Subcutaneous adipose tissue (tissue), 4 donors: ENCODE results near the gene HTR7. TPM values are rescaled to one million over a fixed set of nuclear protein-coding genes. Genes with fewer than 3 reads are reported as not detected.

Experiments
- total RNA-seq, 4 donors: library from RNA; depleted of rRNA; stranded (reverse); fragments of >200 nt; gene quantifications; one replicate each; pipeline ENCODE4 v1.1.0, GENCODE V29; 2016
- TF ChIP-seq, protein P1 (sequence below): fragments of 450-650 bp; IDR thresholded peaks from one replicate; pipeline ENCODE4 v1.5.1; 2016; ENCODE audit warnings: low read depth, mild to moderate bottlenecking, control low read depth, antibody characterized with exemption, moderate library complexity

The HTR7 gene
- total RNA-seq, 4 donors from 2014 or later: 0.65 to 2.9 (median 1.0) TPM

DNA sequence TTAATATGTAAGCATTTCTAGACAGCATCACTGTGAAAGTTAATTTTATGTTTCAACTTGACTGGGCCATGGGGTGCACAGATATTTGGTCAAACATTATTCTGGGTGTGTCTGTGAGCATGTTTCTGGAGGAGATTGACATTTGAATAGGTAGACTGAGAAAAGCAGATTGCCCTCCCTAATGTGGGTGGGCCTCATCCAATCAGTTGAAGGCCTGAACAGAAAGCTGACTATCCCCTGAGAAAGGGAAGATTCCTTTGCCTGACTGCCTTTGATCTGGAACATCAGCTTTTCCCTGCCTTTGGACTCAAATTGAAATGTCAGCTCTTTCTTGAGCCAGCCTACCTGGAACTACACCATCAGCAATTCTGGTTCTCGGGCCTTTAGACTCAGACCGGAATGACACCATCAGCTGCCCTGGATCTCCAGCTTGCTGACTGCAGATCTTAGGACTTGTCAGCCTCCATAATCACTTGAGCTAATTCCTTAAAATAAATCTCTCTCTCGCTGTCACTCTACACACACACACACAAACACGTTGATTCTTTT, 8.3 kb upstream of the HTR7 start:
- TF ChIP-seq, protein P1, sequence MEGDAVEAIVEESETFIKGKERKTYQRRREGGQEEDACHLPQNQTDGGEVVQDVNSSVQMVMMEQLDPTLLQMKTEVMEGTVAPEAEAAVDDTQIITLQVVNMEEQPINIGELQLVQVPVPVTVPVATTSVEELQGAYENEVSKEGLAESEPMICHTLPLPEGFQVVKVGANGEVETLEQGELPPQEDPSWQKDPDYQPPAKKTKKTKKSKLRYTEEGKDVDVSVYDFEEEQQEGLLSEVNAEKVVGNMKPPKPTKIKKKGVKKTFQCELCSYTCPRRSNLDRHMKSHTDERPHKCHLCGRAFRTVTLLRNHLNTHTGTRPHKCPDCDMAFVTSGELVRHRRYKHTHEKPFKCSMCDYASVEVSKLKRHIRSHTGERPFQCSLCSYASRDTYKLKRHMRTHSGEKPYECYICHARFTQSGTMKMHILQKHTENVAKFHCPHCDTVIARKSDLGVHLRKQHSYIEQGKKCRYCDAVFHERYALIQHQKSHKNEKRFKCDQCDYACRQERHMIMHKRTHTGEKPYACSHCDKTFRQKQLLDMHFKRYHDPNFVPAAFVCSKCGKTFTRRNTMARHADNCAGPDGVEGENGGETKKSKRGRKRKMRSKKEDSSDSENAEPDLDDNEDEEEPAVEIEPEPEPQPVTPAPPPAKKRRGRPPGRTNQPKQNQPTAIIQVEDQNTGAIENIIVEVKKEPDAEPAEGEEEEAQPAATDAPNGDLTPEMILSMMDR: no peak

DNA sequence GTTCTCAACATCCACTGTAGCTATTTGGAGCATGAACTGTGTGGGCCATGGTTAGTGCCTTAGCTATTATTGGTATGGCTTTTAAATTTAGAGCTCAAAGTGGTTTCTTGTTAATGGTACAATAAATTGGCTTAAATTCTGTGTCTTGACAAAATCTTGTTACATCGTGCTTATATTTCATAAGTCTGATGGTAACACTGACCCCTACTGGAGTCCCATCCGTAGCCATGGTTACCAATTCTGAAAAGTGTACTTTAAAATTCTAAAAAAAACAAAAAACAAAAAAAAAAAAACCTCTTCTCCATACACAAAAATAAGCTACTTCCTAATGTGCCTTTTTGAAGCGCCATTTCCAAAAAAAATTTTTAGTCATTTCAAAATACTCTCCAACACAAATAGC, 7.6 kb upstream of the HTR7 start:
- TF ChIP-seq, protein P1: no peak

DNA sequence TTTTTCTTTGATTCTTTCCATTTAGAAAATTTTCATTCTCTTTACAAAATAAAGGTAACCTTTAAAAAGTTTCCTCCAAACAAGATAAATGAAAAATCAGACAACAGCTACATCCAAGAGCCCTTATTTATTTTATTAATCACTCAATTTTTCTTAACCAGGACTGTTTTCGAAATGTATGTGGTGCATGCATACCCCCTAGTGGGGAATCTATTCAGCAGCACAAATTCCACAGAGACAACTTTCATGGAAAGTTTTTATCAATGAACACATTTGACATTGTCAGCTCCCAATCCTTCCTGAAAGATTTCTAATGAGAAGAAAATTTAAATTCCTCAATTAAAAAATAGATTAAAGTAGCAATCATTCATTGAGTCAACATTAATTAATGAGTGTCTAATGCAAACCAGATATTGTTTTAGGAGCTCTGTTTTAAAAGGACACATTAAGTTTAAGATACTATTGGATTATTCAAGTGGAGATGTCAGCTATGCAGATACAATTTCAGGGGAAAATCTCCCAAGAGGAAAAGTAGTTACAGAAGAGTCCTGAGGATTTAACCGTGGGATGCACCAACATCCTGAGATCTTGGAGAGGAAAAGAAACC, 5.2 kb upstream of the HTR7 start:
- TF ChIP-seq, protein P1: no peak

DNA sequence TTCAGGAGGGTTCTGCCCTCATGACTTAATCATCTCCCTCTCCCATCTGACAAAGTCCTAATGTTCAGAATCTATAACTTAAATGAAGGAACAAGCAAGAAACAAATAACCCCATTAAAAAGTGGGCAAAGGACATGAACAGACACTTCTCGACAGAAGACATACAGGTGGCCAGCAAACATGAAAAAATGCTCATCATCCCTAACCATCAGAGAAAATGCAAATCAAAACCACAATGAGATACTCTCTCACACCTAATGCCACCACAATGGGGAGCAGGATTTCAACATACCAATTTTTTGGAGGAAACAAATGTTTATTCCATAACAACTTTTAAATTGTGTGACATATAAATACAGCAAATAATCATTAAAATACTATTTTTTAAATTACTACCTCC, 3.0 kb upstream of the HTR7 start:
- TF ChIP-seq, protein P1: no peak

DNA sequence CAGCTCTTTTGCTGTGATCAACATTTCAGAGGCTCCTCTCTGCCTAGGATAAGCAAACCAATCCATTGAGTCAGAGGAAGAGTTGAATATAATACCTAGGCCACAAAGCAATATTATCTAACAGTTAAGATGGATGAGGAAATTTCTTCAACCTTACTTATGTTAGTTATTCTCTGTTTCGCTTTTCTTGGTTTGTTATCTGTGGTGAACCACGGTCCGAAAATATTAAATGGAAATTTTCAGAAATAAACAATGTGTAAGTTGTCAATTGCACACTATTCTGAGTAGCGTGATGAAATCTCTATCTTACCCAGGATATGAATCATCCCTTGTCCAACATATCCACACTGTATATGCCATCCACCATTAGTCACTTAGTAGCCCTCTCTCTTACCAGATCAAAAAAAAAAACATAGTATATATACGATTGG, 1.5 kb upstream of the HTR7 start:
- TF ChIP-seq, protein P1: no peak

DNA sequence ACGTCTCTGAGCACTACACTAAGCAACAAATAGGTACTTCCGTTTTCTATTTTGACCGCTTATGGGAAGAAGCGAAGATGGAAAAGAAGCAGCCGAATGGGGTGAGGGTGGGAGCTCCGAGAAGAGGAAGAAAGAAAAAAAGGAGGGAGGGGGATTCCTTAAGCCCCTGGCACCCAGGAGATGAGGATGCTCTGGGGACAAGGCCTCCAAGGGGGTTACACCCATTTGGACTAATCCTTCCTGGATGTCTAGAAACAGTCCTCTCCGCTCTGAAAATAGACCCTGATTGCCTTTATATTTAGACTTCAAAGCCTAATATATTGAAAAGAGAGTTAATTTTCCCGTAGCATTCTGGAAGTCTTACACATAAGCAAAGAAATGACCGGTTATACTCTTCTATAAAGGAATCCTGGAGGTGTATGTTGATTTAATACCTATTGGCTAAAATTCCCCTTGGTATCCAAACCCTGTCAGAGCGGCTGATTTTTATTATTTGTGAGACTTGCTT, 676 bp upstream of the HTR7 start:
- TF ChIP-seq, protein P1: no peak

DNA sequence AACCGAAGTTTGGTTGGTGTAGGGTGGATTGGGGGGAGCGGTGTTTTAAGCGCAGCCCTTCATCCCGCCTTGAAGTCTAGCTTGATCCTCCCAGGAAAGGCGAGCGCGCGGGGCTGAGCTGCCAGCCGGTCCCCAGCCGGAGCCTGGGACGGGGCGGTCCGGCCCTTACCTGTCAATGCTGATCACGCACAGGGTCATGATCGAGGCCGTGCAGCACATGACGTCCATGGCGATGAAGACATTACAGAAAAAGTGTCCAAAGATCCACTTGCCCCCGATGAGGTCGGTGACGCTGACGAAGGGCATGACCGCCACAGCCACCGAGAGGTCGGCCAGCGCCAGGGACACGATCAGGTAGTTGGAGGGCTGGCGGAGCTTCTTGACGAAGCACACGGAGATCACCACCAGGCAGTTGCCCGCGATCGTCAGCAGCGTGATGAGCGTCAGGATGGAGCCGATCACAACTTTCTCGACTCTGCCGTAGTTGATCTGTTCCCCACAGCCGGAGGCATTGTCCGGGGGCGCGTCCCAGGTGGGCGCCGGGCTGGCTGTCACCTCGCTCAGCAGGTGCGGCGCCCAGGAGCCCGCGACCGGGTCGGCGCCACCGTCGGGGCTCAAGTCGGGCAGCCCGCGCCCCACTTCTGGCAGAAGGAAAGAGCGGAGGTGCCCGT, 740 bp downstream of the HTR7 start:
- TF ChIP-seq, protein P1: no peak
